Measurements from ENCODE around the gene TSPY1.
"Not testable (repeated sequence)": the region's sequence is repeated elsewhere in the genome, so short reads cannot be mapped to it uniquely, and the experiment has no call there.

TSPY1 gene

DNA sequence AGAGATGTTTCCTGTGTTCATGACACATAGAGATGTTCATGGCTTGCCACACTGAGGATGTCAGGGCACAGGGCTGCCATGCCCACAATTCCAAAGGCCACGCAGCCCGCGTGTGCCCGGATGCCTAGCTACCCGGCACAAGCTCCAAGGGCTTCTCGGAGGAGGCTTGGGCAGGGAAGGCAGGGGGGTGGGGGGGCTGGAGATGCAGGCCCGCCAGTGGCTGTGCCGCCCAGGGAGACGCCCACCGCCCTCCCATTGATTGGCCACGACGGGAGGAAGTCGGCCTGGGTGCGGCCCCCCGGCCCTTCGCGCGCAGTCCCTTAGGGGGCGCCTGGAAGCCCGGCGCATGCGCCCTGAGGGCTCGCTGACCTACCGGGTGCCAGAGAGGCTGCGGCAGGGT lies at the start of gene TSPY1:
Gene TSPY1 (plus strand): TSS at position 301 of the 400 bp plus-strand sequence. CDS start 46 bp downstream, at position 347.
- DNase-seq = not testable (repeated sequence)

DNA sequence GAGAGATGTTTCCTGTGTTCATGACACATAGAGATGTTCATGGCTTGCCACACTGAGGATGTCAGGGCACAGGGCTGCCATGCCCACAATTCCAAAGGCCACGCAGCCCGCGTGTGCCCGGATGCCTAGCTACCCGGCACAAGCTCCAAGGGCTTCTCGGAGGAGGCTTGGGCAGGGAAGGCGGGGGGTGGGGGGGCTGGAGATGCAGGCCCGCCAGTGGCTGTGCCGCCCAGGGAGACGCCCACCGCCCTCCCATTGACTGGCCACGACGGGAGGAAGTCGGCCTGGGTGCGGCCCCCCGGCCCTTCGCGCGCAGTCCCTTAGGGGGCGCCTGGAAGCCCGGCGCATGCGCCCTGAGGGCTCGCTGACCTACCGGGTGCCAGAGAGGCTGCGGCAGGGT lies 20.2 kb downstream of the TSPY1 start, which contains the start of gene TSPY9:
Gene TSPY9 (plus strand): TSS at position 301 of the 400 bp plus-strand sequence. CDS start 46 bp downstream, at position 347.
- DNase-seq = not testable (repeated sequence)

DNA sequence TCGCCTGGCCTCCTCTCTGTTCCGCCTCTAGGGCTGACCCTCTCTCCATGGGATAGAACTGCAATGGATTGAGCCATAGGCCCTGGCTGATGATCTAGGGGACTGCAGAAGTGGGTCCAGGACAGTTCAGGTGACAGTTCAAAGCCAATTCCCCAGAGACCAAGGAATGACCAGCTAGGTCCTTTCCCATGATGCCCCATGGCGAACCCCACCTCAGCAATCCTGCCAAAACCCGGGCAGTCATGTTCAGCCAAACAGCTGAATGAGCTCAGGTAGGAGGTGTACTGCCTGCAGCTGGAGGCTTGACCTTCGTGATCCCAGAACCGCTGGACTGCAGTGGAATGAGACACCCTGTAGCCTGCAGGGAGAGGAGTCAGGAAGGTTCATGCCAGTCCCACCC lies 37.6 kb downstream of the TSPY1 start:
- DNase-seq = not testable (repeated sequence)

- DNase-seq = not testable (repeated sequence)
These were observed 49.5 kb downstream of the TSPY1 start for GRCh38 chrY:9516287-9516686.
